Measurements from ENCODE around the gene STYXL2.

The STYXL2 gene

DNA sequence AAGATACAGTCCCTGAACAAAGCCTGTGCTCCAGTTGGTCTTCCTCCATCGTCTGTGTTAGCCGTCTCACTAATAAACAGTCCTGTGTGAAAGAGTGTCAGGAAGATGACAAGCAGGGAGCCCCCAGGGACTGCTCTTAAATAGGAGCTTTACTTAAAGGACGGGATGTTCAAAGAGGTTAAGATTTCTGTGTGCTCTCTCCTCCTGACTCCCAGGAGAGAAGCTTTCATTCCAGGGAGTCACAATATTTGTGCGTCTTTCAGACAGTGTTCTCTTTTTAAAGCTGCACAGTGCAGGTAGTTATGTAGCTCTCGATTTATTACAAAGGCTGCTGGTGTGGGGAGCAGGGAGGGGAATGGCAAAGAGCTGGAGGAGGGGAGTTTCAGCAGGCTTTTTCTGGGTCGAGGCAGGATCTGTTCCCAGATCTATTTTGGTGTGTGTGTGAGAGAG lies 43.5 kb downstream of the STYXL2 start:
- no peak for DNase-seq

DNA sequence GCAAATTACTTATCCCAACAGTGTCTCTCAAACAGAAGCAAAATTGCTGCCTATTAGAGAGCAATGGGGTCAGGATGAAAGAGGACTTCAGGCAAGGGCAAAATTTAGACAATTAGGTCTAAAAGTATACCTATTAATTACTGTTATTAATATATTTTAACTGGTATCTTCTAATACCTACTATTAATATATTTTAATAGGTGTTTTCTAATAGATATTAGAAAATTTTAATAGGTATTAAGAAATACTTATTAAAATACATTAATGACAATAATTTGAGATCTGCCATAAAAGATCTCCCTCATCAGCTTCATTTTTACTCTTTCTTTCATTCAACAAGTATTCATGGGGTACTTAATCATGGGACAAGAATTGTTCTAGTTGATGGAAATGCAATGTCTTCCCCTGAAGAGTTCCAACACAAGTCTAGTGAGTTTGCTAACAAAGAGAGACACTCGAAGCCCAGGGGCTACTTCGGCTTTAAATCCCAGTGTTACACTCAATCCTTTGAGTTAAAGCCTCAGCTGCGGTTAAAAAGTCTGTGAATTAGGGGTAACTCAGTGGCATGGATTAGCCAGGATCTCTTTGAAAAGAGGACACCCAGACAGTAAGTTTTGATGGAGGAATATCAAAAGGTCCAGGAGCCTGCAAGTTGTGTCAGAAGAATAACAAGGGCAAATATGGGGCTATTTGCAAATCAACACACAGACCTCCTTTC lies 44.1 kb downstream of the STYXL2 start:
- DNase-seq = no peak

DNA sequence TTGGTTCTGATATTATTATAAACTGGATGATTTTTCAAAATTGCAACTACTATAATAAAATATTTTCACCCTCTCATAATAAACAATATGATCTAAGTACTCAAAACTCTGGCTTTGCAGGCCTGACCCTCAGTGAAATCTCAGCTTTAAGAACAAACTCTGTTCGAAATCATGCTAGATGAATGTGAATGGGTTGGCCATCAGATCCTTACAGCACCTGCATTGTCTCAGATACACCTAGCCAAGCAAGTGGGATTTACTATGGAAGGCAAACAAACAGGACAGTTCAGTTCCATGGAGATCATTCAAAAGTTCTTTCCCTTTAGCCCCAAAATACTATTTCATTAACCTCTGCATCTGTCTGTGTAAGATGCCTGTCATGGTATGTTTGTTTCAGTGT lies 44.8 kb downstream of the STYXL2 start:
- no peak for DNase-seq

- DNase-seq = no peak
Observed at GRCh38 chr1:167141963-167142362, 48.1 kb downstream of the STYXL2 start.

All from activated CD8-positive, alpha-beta memory T cell treated with anti-CD3 and anti-CD28 coated beads, Interleukin-2, amount 50 U/mL, for 4 hours (primary cell).